Hepatocyte (in vitro differentiated cells): Measurements from ENCODE around the gene KHK. TPM values are rescaled to one million over a fixed set of nuclear protein-coding genes. Genes with fewer than 3 reads are reported as not detected.

Experiments
- DNase-seq: peaks from one replicate; pipeline ENCODE4 v3.0.0-alpha.2; 2016; ENCODE audit warnings: low spot score
- H2AFZ ChIP-seq: fragments of 200-600 bp; sonication (generic); 2 replicates; pipeline ENCODE4 v1.6.0; 2016; ENCODE audit warnings: antibody characterized with exemption, mild to moderate bottlenecking
- H3K27ac ChIP-seq: fragments of 200-600 bp; sonication (generic); 2 replicates; pipeline ENCODE4 v1.5.1; 2016; ENCODE audit warnings: mild to moderate bottlenecking
- H3K27me3 ChIP-seq: fragments of 200-600 bp; sonication (generic); 2 replicates; pipeline ENCODE4 v1.6.1; 2016
- H3K36me3 ChIP-seq: fragments of 200-600 bp; sonication (generic); replicated peaks from 2 replicates; pipeline ENCODE4 v1.5.1; 2016; ENCODE audit warnings: low read depth; ENCODE audit not compliant: insufficient read depth
- H3K4me1 ChIP-seq: fragments of 200-600 bp; sonication (generic); 2 replicates; pipeline ENCODE4 v1.5.1; 2016; ENCODE audit warnings: mild to moderate bottlenecking, moderate library complexity; ENCODE audit not compliant: insufficient read depth
- H3K4me2 ChIP-seq: fragments of 200-600 bp; sonication (generic); 2 replicates; pipeline ENCODE4 v1.6.0; 2016
- H3K4me3 ChIP-seq: fragments of 200-600 bp; sonication (generic); 2 replicates; pipeline ENCODE4 v1.5.1; 2016; ENCODE audit warnings: mild to moderate bottlenecking
- H3K79me2 ChIP-seq: fragments of 200-600 bp; sonication (generic); 2 replicates; pipeline ENCODE4 v1.6.0; 2017; ENCODE audit warnings: mild to moderate bottlenecking
- H3K9me2 ChIP-seq: fragments of 200-600 bp; sonication (generic); replicated peaks from 2 replicates; pipeline ENCODE4 v1.6.0; 2017; ENCODE audit warnings: mild to moderate bottlenecking; ENCODE audit not compliant: insufficient read depth
- H3K9me3 ChIP-seq: fragments of 200-600 bp; sonication (generic); 2 replicates; pipeline ENCODE4 v1.5.1; 2016; ENCODE audit warnings: low read depth, mild to moderate bottlenecking
- H4K20me1 ChIP-seq: fragments of 200-600 bp; sonication (generic); 2 replicates; pipeline ENCODE4 v1.6.0; 2016; ENCODE audit warnings: mild to moderate bottlenecking; ENCODE audit not compliant: insufficient read depth, poor library complexity, severe bottlenecking
- CTCF ChIP-seq: fragments of 200-600 bp; sonication (generic); IDR thresholded peaks from 2 replicates; pipeline ENCODE4 v1.5.1; 2016; ENCODE audit warnings: antibody characterized with exemption, mild to moderate bottlenecking; ENCODE audit not compliant: poor library complexity
- EZH2 ChIP-seq: fragments of 200-600 bp; sonication (generic); IDR thresholded peaks from 2 replicates; pipeline ENCODE4 v1.6.1; 2016; ENCODE audit warnings: antibody characterized with exemption, mild to moderate bottlenecking, borderline replicate concordance
- EZH2phosphoT487 ChIP-seq: fragments of 200-600 bp; sonication (generic); IDR thresholded peaks from one replicate; pipeline ENCODE4 v1.6.1; 2018; ENCODE audit warnings: antibody characterized with exemption, mild to moderate bottlenecking, low read depth, moderate library complexity; ENCODE audit not compliant: unreplicated experiment, severe bottlenecking
- WGBS: methylation state at CpG from one replicate; pipeline ENCODE4 v1.1.6; 2016; ENCODE audit warnings: low lambda C conversion rate; ENCODE audit errors: missing lambda C conversion rate; 5-methylcytosine and 5-hydroxymethylcytosine counted together
- polyA plus RNA-seq: library from polyadenylated mRNA; unstranded; fragments of >200 nt; fragmentation: Nextera tagmentation; extraction: Ambion mirVana; gene quantifications from 2 replicates; pipeline ENCODE4 v1.2.1, GENCODE V29; 2016
- total RNA-seq: library from RNA; depleted of rRNA; stranded (reverse); fragments of >200 nt; gene quantifications from 2 replicates; pipeline ENCODE4 v1.2.3, GENCODE V29; 2014

Gene KHK
- total and polyA plus RNA-seq, 2 experiments from 2014 or later, result 28.7 to 73.1 TPM

- 69% methylated on average over 6 of the region's 6 CpGs for WGBS
- no peaks in the 10 kb centered on the region for H3K79me2 ChIP-seq
- no peaks in the 10 kb centered on the region for H3K27me3 ChIP-seq
- no peak overlapping the region for H3K4me3 ChIP-seq
- no peaks in the 10 kb centered on the region for H4K20me1 ChIP-seq
- no peaks in the 10 kb centered on the region for H3K36me3 ChIP-seq
- peaks cover 22% of the 10 kb centered on the region for H3K4me1 ChIP-seq
- peak overlapping the region; percentile 38 for H3K4me2 ChIP-seq
- DNase-seq, result no peak
- H3K9me2 ChIP-seq, result no peaks in the 10 kb centered on the region
- no peak for TF ChIP-seq EZH2
- TF ChIP-seq CTCF, result no peak
- no peak for TF ChIP-seq EZH2phosphoT487
- H3K27ac ChIP-seq, result no peak overlapping the region
- no peaks in the 10 kb centered on the region for H3K9me3 ChIP-seq
- no peak overlapping the region for H2AFZ ChIP-seq
These were observed 2.1 kb downstream of the KHK start for GRCh38 chr2:27088634-27089033.

GRCh38 chr2:27089111-27089954, 2.8 kb downstream of the KHK start:
- H4K20me1 ChIP-seq, result no peaks in the 10 kb centered on the region
- no peaks in the 10 kb centered on the region for H3K27me3 ChIP-seq
- no peak overlapping the region for H3K27ac ChIP-seq
- 92% methylated on average over 14 of the region's 14 CpGs for WGBS
- peaks cover 27% of the 10 kb centered on the region for H3K4me1 ChIP-seq
- H3K79me2 ChIP-seq, result no peaks in the 10 kb centered on the region
- H3K4me2 ChIP-seq, result peak overlapping the region; percentile 38
- H2AFZ ChIP-seq, result no peak overlapping the region
- no peak for DNase-seq
- no peaks in the 10 kb centered on the region for H3K36me3 ChIP-seq
- TF ChIP-seq EZH2, result no peak
- TF ChIP-seq CTCF, result no peak
- TF ChIP-seq EZH2phosphoT487, result no peak
- no peaks in the 10 kb centered on the region for H3K9me3 ChIP-seq
- H3K4me3 ChIP-seq, result no peak overlapping the region
- no peaks in the 10 kb centered on the region for H3K9me2 ChIP-seq

- TF ChIP-seq EZH2, result no peak
- TF ChIP-seq CTCF, result no peak
- TF ChIP-seq EZH2phosphoT487, result no peak
- Histone ChIP-seq H3K27ac (no peak overlapping the region), H3K36me3 (no peaks in the 10 kb centered on the region), H3K4me1 (peaks cover 24% of the 10 kb centered on the region), H3K4me3 (no peak overlapping the region), H3K9me2 (no peaks in the 10 kb centered on the region), H3K79me2 (no peaks in the 10 kb centered on the region), H3K4me2 (peak overlapping the region; percentile 45), H3K9me3 (no peaks in the 10 kb centered on the region), H3K27me3 (no peaks in the 10 kb centered on the region), H2AFZ (no peak overlapping the region), H4K20me1 (no peaks in the 10 kb centered on the region)
- WGBS, result 80% methylated on average over 25 of the region's 25 CpGs
- no peak for DNase-seq
These were observed 5.4 kb downstream of the KHK start for GRCh38 chr2:27091746-27092695.
